ENCODE results near the gene CLDN16.
A peak's percentile ranks its signal among the peaks of the same experiment; 100 is the strongest.

Gene CLDN16

GRCh38 chr3:190442240-190442639, 54.3 kb downstream of the CLDN16 start:
- no peak for DNase-seq (ENCODE audit: low spot score)

- peak; percentile 20 for DNase-seq (ENCODE audit: low spot score)
These were observed 55.3 kb downstream of the CLDN16 start for GRCh38 chr3:190443257-190443656.

- DNase-seq (ENCODE audit: low spot score), result no peak
These were observed 56.0 kb downstream of the CLDN16 start for GRCh38 chr3:190444006-190444405.

- DNase-seq (ENCODE audit: low spot score), result no peak
These were observed 56.7 kb downstream of the CLDN16 start for GRCh38 chr3:190444576-190445145.

- no peak for DNase-seq (ENCODE audit: low spot score)
These were observed 58.8 kb downstream of the CLDN16 start for GRCh38 chr3:190446573-190447279.

GRCh38 chr3:190448256-190448655, 60.3 kb downstream of the CLDN16 start:
- no peak for DNase-seq (ENCODE audit: low spot score)

- no peak for DNase-seq (ENCODE audit: low spot score)
These were observed 61.8 kb downstream of the CLDN16 start, which contains the start of gene TMEM207 for GRCh38 chr3:190449801-190450200. Gene TMEM207, minus strand, starts transcription at chr3:190449901. Its CDS starts 92 bp downstream, at chr3:190449809.

- DNase-seq (ENCODE audit: low spot score), result no peak
These were observed 67.9 kb downstream of the CLDN16 start for GRCh38 chr3:190455828-190456227.

GRCh38 chr3:190456770-190457169, 68.8 kb downstream of the CLDN16 start:
- DNase-seq (ENCODE audit: low spot score), result no peak

- DNase-seq (ENCODE audit: low spot score), result peak; percentile 9
These were observed 70.1 kb downstream of the CLDN16 start for GRCh38 chr3:190458040-190458439.

All from AG20443 (cell line).